Suprapubic skin (tissue), 3 donors: ENCODE data around the gene SKAP2.

Experiments
- CTCF ChIP-seq, 2 donors: fragments of 200-600 bp in 1 of 2; fragments of 450-650 bp in 1 of 2; sonication (generic) in 1 of 2; IDR thresholded peaks; one replicate each; pipeline ENCODE4 v1.5.1; 2016 to 2019; ENCODE audit warnings: antibody characterized with exemption in 2 of 2, mild to moderate bottlenecking in 1 of 2, moderate library complexity in 1 of 2
- POLR2AphosphoS5 ChIP-seq, 3 donors: sonication (generic); formaldehyde crosslinking; IDR thresholded peaks; one replicate each; pipeline ENCODE4 v1.6.1; 2017; ENCODE audit warnings: antibody characterized with exemption in 3 of 3

- TF ChIP-seq POLR2AphosphoS5 (IDR thresholded peaks at IDR 0.05): no peak
- no peak for TF ChIP-seq CTCF (IDR thresholded peaks at IDR 0.05)
These were observed 20.7 kb downstream of the SKAP2 start for GRCh38 chr7:26843705-26844104.
